ENCODE data around the gene TATDN2.

The TATDN2 gene

DNA sequence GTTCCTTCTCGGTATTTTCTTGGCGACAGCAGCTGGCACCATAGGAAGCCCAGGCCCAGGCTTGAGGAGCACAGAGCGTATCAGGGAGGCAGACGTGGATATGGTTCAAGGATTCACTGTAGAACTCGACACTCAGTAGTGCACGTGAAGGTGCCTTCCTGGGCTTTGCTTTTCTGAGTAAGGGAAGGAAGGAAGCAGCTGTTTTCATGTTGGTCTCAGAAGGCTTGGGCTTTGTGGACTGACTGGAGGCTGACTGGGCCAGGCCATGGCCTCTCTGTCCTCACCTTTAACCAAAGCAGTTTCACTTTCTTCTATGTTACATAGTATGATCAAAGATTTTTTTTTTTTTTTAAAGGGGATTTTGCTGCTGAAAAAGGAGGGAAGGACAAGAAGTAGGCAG lies 51.4 kb downstream of the TATDN2 start:
- no peak for TF ChIP-seq CTCF (IDR thresholded peaks at IDR 0.05; ENCODE audit: insufficient read depth, low read depth, low read length, missing control alignments)
- H3K4me3 ChIP-seq (ENCODE audit: low read depth, low read length): no peak overlapping the region
- DNase-seq (ENCODE audit: low read depth): peak; percentile 62

GRCh38 chr3:10300087-10300486 lies 51.8 kb downstream of the TATDN2 start:
- no peak for TF ChIP-seq CTCF (IDR thresholded peaks at IDR 0.05; ENCODE audit: insufficient read depth, low read depth, low read length, missing control alignments)
- H3K4me3 ChIP-seq (ENCODE audit: low read depth, low read length): no peak overlapping the region
- no peak for DNase-seq (ENCODE audit: low read depth)

- H3K4me3 ChIP-seq (ENCODE audit: low read depth, low read length): no peak overlapping the region
- no peak for DNase-seq (ENCODE audit: low read depth)
- no peak for TF ChIP-seq CTCF (IDR thresholded peaks at IDR 0.05; ENCODE audit: insufficient read depth, low read depth, low read length, missing control alignments)
Observed at GRCh38 chr3:10303105-10303504, 54.8 kb downstream of the TATDN2 start.

DNA sequence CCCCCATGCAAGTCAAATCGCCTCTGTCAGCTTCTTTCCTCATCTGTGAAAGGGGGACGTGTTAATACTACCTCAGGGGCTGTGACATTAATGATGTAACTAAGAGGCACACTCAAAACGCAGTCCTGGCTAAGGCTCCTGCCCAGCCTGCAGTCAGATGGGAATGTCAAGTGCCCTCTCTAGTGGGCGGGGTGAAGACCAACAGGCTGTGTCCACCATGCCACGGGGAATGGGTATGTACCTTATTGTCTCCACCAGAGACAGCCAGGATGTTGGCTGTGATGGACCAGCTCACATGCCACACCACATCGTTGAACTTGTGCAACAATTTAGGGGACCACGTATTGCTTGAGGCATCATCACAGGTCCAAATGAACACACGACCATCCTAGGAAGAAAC lies 55.5 kb downstream of the TATDN2 start:
- DNase-seq (ENCODE audit: low read depth): no peak
- H3K4me3 ChIP-seq (ENCODE audit: low read depth, low read length): no peak overlapping the region
- TF ChIP-seq CTCF (IDR thresholded peaks at IDR 0.05; ENCODE audit: insufficient read depth, low read depth, low read length, missing control alignments): no peak

DNA sequence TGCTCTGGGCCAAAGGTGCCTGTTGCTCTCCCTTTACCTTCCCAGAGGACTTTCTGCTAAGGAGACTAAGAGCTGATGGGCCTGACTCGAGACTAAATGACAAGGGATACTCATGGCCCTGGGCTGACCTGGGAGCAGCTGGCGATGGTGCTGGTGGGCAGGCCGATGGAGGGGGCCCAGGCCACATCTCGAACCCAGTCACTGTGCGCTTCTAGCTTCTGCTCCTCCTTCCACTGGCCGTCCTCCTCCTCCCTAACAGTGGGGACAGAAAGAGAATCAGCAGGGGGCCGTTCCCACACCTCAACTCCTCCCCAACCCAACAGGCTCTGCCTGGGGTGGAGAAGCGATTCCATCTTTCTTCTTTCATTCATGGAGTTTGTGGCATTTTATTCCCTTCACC lies 56.6 kb downstream of the TATDN2 start:
- H3K4me3 ChIP-seq (ENCODE audit: low read depth, low read length): no peak overlapping the region
- no peak for TF ChIP-seq CTCF (IDR thresholded peaks at IDR 0.05; ENCODE audit: insufficient read depth, low read depth, low read length, missing control alignments)
- DNase-seq (ENCODE audit: low read depth): no peak

DNA sequence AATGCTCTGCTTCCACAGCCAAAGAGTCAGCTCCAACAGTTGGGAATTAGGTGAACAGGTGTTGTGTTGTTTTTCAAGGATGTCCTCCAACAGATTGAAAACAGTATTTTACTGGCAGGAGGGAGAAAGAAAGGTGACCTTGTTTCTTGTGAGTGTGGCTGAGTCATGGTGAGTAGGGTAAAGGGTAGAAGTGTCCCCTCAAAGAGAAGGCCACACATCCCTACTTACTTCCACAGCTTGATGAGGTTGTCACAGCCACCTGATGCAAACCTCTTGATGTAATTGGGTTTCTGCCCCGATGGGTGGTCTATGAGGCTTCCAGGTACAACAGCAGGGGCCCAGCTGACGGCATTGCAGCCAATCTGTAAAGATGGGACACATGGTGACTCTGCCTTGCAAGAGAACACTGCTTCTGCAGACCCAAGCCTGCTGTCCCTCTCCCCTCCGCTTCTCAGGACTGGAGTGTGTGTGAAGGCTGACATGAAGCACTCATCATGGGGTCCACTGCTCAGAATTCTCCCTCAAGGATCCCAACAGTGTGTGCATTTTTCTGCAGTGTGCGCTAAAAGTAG lies 57.2 kb downstream of the TATDN2 start:
- H3K4me3 ChIP-seq (ENCODE audit: low read depth, low read length): no peak overlapping the region
- no peak for DNase-seq (ENCODE audit: low read depth)
- no peak for TF ChIP-seq CTCF (IDR thresholded peaks at IDR 0.05; ENCODE audit: insufficient read depth, low read depth, low read length, missing control alignments)

DNA sequence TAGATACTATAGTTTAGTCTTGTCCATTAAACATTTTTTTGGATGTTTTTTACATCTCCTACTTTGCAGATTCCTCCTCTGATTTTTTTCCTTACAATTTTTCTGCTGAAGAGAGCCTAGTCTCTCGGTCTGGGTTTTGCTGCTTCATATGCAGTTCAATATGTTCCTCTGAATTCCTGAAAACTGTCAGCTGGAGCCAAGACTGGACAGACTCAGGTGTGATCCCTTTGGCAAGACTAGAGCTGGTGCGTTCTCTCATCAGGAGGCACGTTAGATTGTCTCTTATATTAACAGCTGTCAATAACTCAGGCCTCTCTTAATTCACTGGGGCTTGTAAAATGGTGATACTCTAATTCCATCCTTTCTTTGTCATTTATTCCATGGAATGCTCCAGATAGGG lies 57.9 kb downstream of the TATDN2 start:
- no peak for DNase-seq (ENCODE audit: low read depth)
- H3K4me3 ChIP-seq (ENCODE audit: low read depth, low read length): no peak overlapping the region
- no peak for TF ChIP-seq CTCF (IDR thresholded peaks at IDR 0.05; ENCODE audit: insufficient read depth, low read depth, low read length, missing control alignments)
